ENCODE results near the gene ARL13B.
"Not testable (repeated sequence)": the region's sequence is repeated elsewhere in the genome, so short reads cannot be mapped to it uniquely, and the experiment has no call there.

The ARL13B gene

GRCh38 chr3:93994056-93994455 is 14.1 kb downstream of the ARL13B start:
- no peak for DNase-seq (ENCODE audit: low read depth, low spot score)

- DNase-seq (ENCODE audit: low read depth, low spot score) = no peak
Measured at GRCh38 chr3:94001191-94001590, 21.2 kb downstream of the ARL13B start.

GRCh38 chr3:94001827-94002495 is 22.0 kb downstream of the ARL13B start:
- DNase-seq (ENCODE audit: low read depth, low spot score) = no peak

- DNase-seq (ENCODE audit: low read depth, low spot score) = peak; percentile 15
Measured at GRCh38 chr3:94004301-94004910, 24.5 kb downstream of the ARL13B start.

- no peak for DNase-seq (ENCODE audit: low read depth, low spot score)
Measured at GRCh38 chr3:94008253-94008652, 28.3 kb downstream of the ARL13B start.

GRCh38 chr3:94009608-94010007 is 29.7 kb downstream of the ARL13B start:
- DNase-seq (ENCODE audit: low read depth, low spot score) = no peak

- no peak for DNase-seq (ENCODE audit: low read depth, low spot score)
Measured at GRCh38 chr3:94011233-94011711, 31.3 kb downstream of the ARL13B start.

GRCh38 chr3:94012185-94012584 is 32.2 kb downstream of the ARL13B start:
- DNase-seq (ENCODE audit: low read depth, low spot score) = no peak

GRCh38 chr3:94015025-94015424 is 35.1 kb downstream of the ARL13B start:
- no peak for DNase-seq (ENCODE audit: low read depth, low spot score)

- no peak for DNase-seq (ENCODE audit: low read depth, low spot score)
Measured at GRCh38 chr3:94019659-94020058, 39.7 kb downstream of the ARL13B start.

- no peak for DNase-seq (ENCODE audit: low read depth, low spot score)
Measured at GRCh38 chr3:94020293-94020692, 40.3 kb downstream of the ARL13B start.

GRCh38 chr3:94024385-94024784 is 44.4 kb downstream of the ARL13B start:
- DNase-seq (ENCODE audit: low read depth, low spot score) = no peak

GRCh38 chr3:94026623-94027022 is 46.7 kb downstream of the ARL13B start:
- no peak for DNase-seq (ENCODE audit: low read depth, low spot score)

GRCh38 chr3:94028093-94028837 is 48.3 kb downstream of the ARL13B start, which contains the start of gene STX19:
STX19 (minus strand) TSS chr3:94028597; CDS start chr3:94015269, 13,328 bp downstream.
- no peak for DNase-seq (ENCODE audit: low read depth, low spot score)

- no peak for DNase-seq (ENCODE audit: low read depth, low spot score)
Measured at GRCh38 chr3:94036909-94037507, 57.1 kb downstream of the ARL13B start.

- DNase-seq (ENCODE audit: low read depth, low spot score) = no peak
Measured at GRCh38 chr3:94043285-94043684, 63.3 kb downstream of the ARL13B start.

GRCh38 chr3:94044100-94044936 is 64.4 kb downstream of the ARL13B start:
- DNase-seq (ENCODE audit: low read depth, low spot score) = not testable (repeated sequence)

GRCh38 chr3:94046533-94046932 is 66.6 kb downstream of the ARL13B start:
- DNase-seq (ENCODE audit: low read depth, low spot score) = no peak

- DNase-seq (ENCODE audit: low read depth, low spot score) = no peak
Measured at GRCh38 chr3:94049267-94049666, 69.3 kb downstream of the ARL13B start.

GRCh38 chr3:94050546-94050945 is 70.6 kb downstream of the ARL13B start:
- DNase-seq (ENCODE audit: low read depth, low spot score) = no peak

- DNase-seq (ENCODE audit: low read depth, low spot score) = no peak
Measured at GRCh38 chr3:94061297-94061696, 81.3 kb downstream of the ARL13B start.
